Activated naive CD4-positive, alpha-beta T cell treated with anti-CD3 and anti-CD28 coated beads, Interleukin-2, amount 10 ng/mL, durations not matched to agents 7 days and 5 days (primary cell): Measurements from ENCODE around the gene NDUFV2.

Experiments
- CTCF ChIA-PET: fragments of 350-600 bp; sonication (Branson Sonifier 250); formaldehyde crosslinking; loops from one replicate; lab custom pipeline; 2021; ENCODE audit warnings: antibody characterized with exemption; lab: Charles Lee
- DNase-seq: peaks from one replicate; pipeline ENCODE4 v3.0.0-alpha.2; 2020
- H3K27ac Mint-ChIP-seq: one replicate; pipeline ENCODE4 v1.8.0; 2021; ENCODE audit warnings: mild to moderate bottlenecking, moderate library complexity, mixed read lengths
- H3K27me3 Mint-ChIP-seq: one replicate; pipeline ENCODE4 v1.8.0; 2021; ENCODE audit warnings: mild to moderate bottlenecking, mixed read lengths
- H3K36me3 Mint-ChIP-seq: one replicate; pipeline ENCODE4 v1.8.0; 2021; ENCODE audit warnings: mixed read lengths
- H3K4me1 Mint-ChIP-seq: one replicate; pipeline ENCODE4 v1.8.0; 2021; ENCODE audit warnings: mixed read lengths
- H3K4me3 Mint-ChIP-seq: one replicate; pipeline ENCODE4 v1.8.0; 2021; ENCODE audit warnings: mild to moderate bottlenecking, moderate library complexity, mixed read lengths
- H3K9me3 Mint-ChIP-seq: one replicate; pipeline ENCODE4 v1.8.0; 2021; ENCODE audit warnings: mixed read lengths

Gene NDUFV2

GRCh38 chr18:9095297-9096006 lies 7.0 kb upstream of the NDUFV2 start:
- Mint-ChIP-seq H3K4me3 (peak overlapping the region; percentile 3), H3K4me1 (peaks cover 65% of the 10 kb centered on the region), H3K27me3 (no peaks in the 10 kb centered on the region), H3K27ac (peak overlapping the region; percentile 90), H3K36me3 (peaks cover 11% of the 10 kb centered on the region), H3K9me3 (peaks cover 2% of the 10 kb centered on the region)
- CTCF ChIA-PET, result interaction anchor here (2.0 to 3.0 kb wide), 2 partner anchors 13 to 21 kb away, joined by 8 to 11 read pairs; no protein-coding TSS in a partner anchor
- peak; percentile 74 for DNase-seq

GRCh38 chr18:9096007-9096371 lies 6.5 kb upstream of the NDUFV2 start:
- CTCF ChIA-PET, result interaction anchor here (2.0 to 3.0 kb wide), 2 partner anchors 13 to 22 kb away, joined by 8 to 11 read pairs; no protein-coding TSS in a partner anchor

GRCh38 chr18:9096685-9097084 lies 5.8 kb upstream of the NDUFV2 start:
- Mint-ChIP-seq H3K27ac (no peak overlapping the region), H3K4me3 (no peak overlapping the region), H3K9me3 (peaks cover 2% of the 10 kb centered on the region), H3K4me1 (peaks cover 63% of the 10 kb centered on the region), H3K27me3 (no peaks in the 10 kb centered on the region), H3K36me3 (peaks cover 10% of the 10 kb centered on the region)
- DNase-seq, result no peak
- CTCF ChIA-PET, result interaction anchor here (1.2 to 3.0 kb wide), 4 partner anchors 14 to 50 kb away, joined by 3 to 11 read pairs (median 6); no protein-coding TSS in a partner anchor

More at GRCh38 chr18:9096007-9096371, 6.5 kb upstream of the NDUFV2 start:
- peaks cover 11% of the 10 kb centered on the region for H3K36me3 Mint-ChIP-seq
- peak overlapping the region; percentile 90 for H3K27ac Mint-ChIP-seq
- no peaks in the 10 kb centered on the region for H3K27me3 Mint-ChIP-seq
- peaks cover 65% of the 10 kb centered on the region for H3K4me1 Mint-ChIP-seq
- DNase-seq, result no peak
- H3K9me3 Mint-ChIP-seq, result peaks cover 2% of the 10 kb centered on the region
- peak overlapping the region; percentile 3 for H3K4me3 Mint-ChIP-seq

GRCh38 chr18:9097349-9097748 lies 5.2 kb upstream of the NDUFV2 start:
- Mint-ChIP-seq H3K4me1 (peaks cover 58% of the 10 kb centered on the region), H3K4me3 (no peak overlapping the region), H3K27me3 (no peaks in the 10 kb centered on the region), H3K27ac (no peak overlapping the region), H3K36me3 (peaks cover 10% of the 10 kb centered on the region), H3K9me3 (peaks cover 2% of the 10 kb centered on the region)
- CTCF ChIA-PET, result interaction anchor here (1.2 to 3.0 kb wide), 3 partner anchors 23 to 50 kb away, joined by 3 to 8 read pairs (median 3); no protein-coding TSS in a partner anchor
- DNase-seq, result no peak

- Mint-ChIP-seq H3K4me1 (peaks cover 44% of the 10 kb centered on the region), H3K4me3 (peak overlapping the region; percentile 48), H3K27me3 (no peaks in the 10 kb centered on the region), H3K27ac (peak overlapping the region; percentile 76), H3K9me3 (no peaks in the 10 kb centered on the region), H3K36me3 (peaks cover 27% of the 10 kb centered on the region)
- DNase-seq, result no peak
- CTCF ChIA-PET, result interaction anchor here (1.4 to 3.5 kb wide), 2 partner anchors 27 to 38 kb away, joined by 3 to 18 read pairs; no protein-coding TSS in a partner anchor
Observed at GRCh38 chr18:9100796-9101195, 1.7 kb upstream of the NDUFV2 start.

DNA sequence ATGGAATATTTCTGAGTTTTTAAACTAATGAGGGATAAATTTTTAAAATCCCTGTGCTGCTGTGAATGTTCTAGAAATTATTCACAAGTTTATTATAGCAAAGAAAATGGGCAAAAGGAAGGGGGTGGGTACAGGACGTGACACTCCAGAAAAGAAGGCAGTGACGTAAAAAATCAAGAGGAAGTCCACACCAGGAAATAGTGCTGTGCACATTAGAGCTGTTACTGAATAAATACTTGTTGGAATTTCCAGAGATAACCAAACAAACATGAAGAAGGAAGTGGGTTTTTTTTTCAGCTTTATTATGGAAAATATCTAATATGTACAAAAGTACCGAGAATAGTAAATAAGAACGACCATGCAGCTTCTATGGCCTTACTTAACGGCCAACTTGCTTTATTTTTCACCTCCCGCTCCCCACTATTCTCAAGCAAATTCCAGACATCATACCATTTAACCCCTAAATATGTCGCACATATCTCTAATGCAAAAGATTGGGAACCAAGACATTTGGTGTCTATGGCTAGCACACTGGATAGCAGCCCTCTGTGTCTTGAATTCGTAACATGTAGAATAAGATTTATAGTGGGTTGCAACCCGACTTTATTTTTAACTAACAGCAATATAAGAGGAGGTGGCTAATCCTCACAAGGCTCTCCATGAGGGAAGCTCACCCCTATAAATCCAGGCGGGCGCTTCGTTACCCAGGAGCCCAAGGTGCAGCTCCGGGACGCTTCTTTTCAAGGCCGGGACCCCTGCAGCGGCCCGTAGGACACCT lies 580 bp upstream of the NDUFV2 start:
- H3K27ac Mint-ChIP-seq, result peak overlapping the region; percentile 94
- peak overlapping the region; percentile 85 for H3K4me3 Mint-ChIP-seq
- H3K9me3 Mint-ChIP-seq, result no peaks in the 10 kb centered on the region
- CTCF ChIA-PET, result interaction anchor here (0.7 to 3.5 kb wide), 5 partner anchors 14 to 36 kb away, joined by 3 to 18 read pairs (median 3); no protein-coding TSS in a partner anchor
- DNase-seq, result peak; percentile 35
- peaks cover 36% of the 10 kb centered on the region for H3K36me3 Mint-ChIP-seq
- no peaks in the 10 kb centered on the region for H3K27me3 Mint-ChIP-seq
- peaks cover 49% of the 10 kb centered on the region for H3K4me1 Mint-ChIP-seq

- CTCF ChIA-PET, result interaction anchor here (0.9 to 3.5 kb wide), 10 partner anchors 13 to 373 kb away, joined by 3 to 18 read pairs (median 5); no protein-coding TSS in a partner anchor
- Mint-ChIP-seq H3K4me1 (peaks cover 55% of the 10 kb centered on the region), H3K9me3 (no peaks in the 10 kb centered on the region), H3K4me3 (peak overlapping the region; percentile 85), H3K27me3 (no peaks in the 10 kb centered on the region), H3K36me3 (peaks cover 48% of the 10 kb centered on the region), H3K27ac (peak overlapping the region; percentile 94)
- DNase-seq, result no peak
Observed at GRCh38 chr18:9103376-9103873, 926 bp downstream of the NDUFV2 start.

DNA sequence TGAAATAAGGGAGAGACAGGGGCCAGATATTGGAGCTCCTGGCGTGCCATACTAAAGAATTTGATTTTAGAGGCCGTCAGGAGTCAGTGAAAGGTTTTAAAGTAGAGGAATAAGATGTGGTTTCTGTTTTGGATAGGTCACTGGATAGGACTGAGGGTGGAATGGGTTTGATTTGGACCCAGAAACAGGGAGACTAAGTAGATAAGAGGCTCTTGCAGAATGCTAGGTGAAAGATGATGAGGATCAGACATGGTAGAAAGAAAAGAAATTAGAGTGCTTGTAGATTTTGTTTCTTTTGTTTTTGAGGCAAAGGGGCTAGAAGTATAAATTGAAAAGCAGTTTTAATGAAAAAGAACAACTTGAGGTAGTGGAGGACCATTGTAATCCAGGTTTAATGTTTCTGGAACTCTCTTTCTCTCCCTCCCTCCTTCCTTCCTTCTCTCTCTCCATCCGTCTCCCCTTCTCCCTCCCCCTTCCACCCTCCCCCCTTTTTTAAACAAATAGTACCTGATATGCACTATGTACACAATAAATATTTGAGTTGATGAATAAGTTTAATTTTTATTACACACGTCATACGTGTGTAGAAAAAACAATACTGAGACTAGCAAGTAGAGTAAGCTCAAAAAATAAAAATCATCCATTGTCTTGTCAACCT lies 1.9 kb downstream of the NDUFV2 start:
- CTCF ChIA-PET, result interaction anchor here (1.0 to 3.5 kb wide), 8 partner anchors 12 to 39 kb away, joined by 3 to 18 read pairs (median 8); no protein-coding TSS in a partner anchor
- Mint-ChIP-seq H3K27ac (peak overlapping the region; percentile 94), H3K27me3 (no peaks in the 10 kb centered on the region), H3K4me1 (peaks cover 64% of the 10 kb centered on the region), H3K36me3 (peaks cover 55% of the 10 kb centered on the region), H3K9me3 (no peaks in the 10 kb centered on the region), H3K4me3 (peak overlapping the region; percentile 85)
- DNase-seq, result no peak

DNA sequence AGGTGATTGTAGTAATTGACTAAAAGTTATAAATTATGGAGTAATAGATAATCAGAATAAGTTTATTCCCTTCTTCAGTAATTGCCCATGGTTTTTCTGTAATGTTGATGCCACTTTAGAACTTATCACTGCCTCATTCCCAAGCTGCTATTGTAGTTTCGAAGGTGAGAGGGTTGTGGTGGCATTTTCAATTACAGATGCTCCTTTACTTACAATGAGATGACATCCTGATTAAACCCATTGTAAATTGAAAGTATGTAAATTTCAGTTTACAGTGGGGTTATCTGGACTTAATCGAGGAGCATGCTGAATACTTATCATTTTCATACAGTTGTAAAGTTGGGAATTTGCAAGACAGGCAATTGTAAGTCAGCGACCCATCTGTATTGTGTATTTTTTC lies 2.9 kb downstream of the NDUFV2 start:
- CTCF ChIA-PET, result interaction anchor here (1.8 to 2.7 kb wide), 4 partner anchors 12 to 33 kb away, joined by 7 to 10 read pairs (median 8); no protein-coding TSS in a partner anchor
- Mint-ChIP-seq H3K4me1 (peaks cover 74% of the 10 kb centered on the region), H3K36me3 (peaks cover 59% of the 10 kb centered on the region), H3K4me3 (peak overlapping the region; percentile 85), H3K27me3 (no peaks in the 10 kb centered on the region), H3K27ac (peak overlapping the region; percentile 94), H3K9me3 (no peaks in the 10 kb centered on the region)
- DNase-seq, result no peak

DNA sequence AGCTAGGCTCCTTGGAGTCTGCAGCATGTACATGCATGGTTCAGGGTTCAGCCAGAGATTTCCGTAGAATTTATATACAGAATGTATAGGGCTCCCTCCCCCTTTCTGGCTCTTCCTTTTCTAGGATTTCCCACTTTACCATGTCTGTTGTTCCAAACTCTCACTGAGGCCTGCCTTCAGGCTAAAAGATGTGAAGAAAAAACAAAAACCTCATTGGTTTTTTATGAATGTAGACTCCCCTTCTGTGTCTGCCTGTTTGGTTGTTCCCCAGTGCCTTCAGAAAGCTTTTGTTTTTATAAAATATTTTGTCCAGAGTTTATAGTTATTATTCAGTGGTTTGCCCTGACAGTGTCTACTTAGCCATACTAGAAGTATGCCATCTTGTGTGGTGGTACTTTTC lies 3.6 kb downstream of the NDUFV2 start:
- CTCF ChIA-PET, result interaction anchor here (1.8 to 2.2 kb wide), 2 partner anchors 11 to 33 kb away, joined by 7 to 8 read pairs; no protein-coding TSS in a partner anchor
- Mint-ChIP-seq H3K9me3 (no peaks in the 10 kb centered on the region), H3K4me3 (peak overlapping the region; percentile 85), H3K27ac (peak overlapping the region; percentile 72), H3K4me1 (peaks cover 77% of the 10 kb centered on the region), H3K36me3 (peaks cover 64% of the 10 kb centered on the region), H3K27me3 (no peaks in the 10 kb centered on the region)
- DNase-seq, result no peak

DNA sequence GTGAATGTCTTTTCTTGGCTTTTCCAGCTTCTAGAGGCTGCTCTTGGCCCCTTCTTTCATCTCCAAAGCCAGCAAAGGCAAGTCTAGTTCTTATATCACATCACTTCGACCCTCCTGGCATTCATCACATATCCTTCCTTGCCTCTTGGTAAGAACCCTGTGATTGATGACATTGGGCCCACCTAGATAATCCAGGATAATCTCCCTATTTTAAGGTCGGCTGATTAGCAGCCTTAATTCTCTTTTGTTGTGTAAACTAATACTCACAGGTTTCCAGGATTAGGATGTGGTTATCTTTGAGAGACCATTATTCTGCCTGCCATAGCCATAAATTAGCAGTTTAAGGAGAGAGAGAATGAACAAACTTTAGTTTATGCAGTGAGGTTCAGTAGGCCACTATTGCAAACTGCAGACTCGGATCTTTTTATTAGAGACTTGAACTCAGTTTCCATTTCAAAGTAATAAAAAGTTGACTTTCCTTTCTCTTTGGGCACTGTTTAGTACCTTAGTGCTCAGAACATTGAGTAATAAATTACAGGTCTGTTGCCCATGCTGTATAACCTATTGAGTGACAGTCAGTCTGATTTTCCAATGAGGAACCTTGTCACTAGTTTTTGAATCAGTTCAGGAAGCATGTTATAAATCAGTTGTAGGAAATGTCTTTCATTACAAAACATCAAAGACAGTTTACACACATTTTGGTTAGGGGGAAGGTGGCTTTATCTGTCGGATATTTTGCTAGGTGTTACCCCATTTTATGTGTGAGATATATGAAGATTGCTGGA lies 4.5 kb downstream of the NDUFV2 start:
- DNase-seq, result no peak
- Mint-ChIP-seq H3K9me3 (no peaks in the 10 kb centered on the region), H3K27me3 (no peaks in the 10 kb centered on the region), H3K4me3 (peak overlapping the region; percentile 85), H3K36me3 (peaks cover 69% of the 10 kb centered on the region), H3K4me1 (peaks cover 70% of the 10 kb centered on the region), H3K27ac (peak overlapping the region; percentile 70)
- CTCF ChIA-PET, result interaction anchor here (2.2 kb wide), 1 partner anchor 34 kb away, joined by 8 read pairs; no protein-coding TSS in a partner anchor

GRCh38 chr18:9108911-9109310 lies 6.4 kb downstream of the NDUFV2 start:
- Mint-ChIP-seq H3K4me1 (peaks cover 86% of the 10 kb centered on the region), H3K36me3 (peaks cover 75% of the 10 kb centered on the region), H3K9me3 (no peaks in the 10 kb centered on the region), H3K4me3 (peak overlapping the region; percentile 9), H3K27ac (peak overlapping the region; percentile 82), H3K27me3 (no peaks in the 10 kb centered on the region)
- CTCF ChIA-PET, result interaction anchor here (1.1 to 1.7 kb wide), 3 partner anchors 9 to 35 kb away, joined by 4 to 7 read pairs (median 5); no protein-coding TSS in a partner anchor
- DNase-seq, result no peak
